GM19463 (cell line): ENCODE data around the gene RPL7A.
A peak's percentile ranks its signal among the peaks of the same experiment; 100 is the strongest.
"Not testable (repeated sequence)": the region's sequence is repeated elsewhere in the genome, so short reads cannot be mapped to it uniquely, and the experiment has no call there.

Experiments used
- ATAC-seq: cut with Tn5 transposase; IDR thresholded peaks from one replicate; pipeline ENCODE4 v1.9.1; 2021; ENCODE audit warnings: mild to moderate bottlenecking, moderate library complexity; ENCODE audit not compliant: unreplicated experiment

RPL7A gene

GRCh38 chr9:133366435-133366834 is 18.4 kb downstream of the RPL7A start:
- ATAC-seq, result no peak

DNA sequence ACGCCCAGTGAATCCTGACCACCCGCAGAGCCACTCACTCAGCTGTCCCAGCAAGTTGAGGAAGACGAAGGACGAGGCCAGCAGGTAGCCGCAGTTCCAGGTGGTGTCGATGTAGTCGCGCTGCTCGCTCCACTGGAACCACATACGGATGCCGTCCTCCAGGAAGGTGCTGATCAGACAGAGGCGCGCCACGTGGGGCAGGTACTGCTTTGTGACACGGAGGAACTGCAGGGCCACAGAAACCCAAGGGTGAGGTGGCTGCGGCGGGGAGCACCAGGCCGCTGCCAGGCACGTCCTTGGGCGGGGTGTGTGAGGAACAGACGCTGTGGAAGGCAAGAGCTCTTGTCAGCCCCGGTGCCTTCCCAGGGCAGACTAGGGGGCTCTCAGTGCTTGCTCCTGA is 19.2 kb downstream of the RPL7A start:
- ATAC-seq, result no peak

DNA sequence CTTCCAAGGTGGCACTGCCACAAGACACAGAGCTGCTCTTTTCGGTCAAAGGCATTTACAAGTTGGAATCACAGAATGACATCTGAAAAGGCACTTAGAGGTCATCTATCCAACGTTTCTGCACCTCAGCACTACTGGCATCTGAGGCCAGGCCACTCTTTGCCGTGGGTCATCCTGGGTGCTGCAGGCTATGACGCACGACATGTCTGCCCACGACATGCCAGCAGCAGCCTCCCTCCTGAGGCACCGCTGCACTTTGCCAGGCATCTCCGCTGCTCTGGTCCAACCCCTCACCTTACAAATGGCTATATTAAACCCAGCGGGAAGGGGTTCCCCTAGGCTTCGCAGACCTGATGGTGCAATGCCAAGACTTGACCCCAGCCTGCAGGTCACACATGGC is 19.8 kb downstream of the RPL7A start:
- no peak for ATAC-seq

GRCh38 chr9:133368249-133368881 is 20.3 kb downstream of the RPL7A start:
- ATAC-seq, result no peak

- ATAC-seq, result no peak
Observed at GRCh38 chr9:133369422-133369821, 21.4 kb downstream of the RPL7A start.

GRCh38 chr9:133369933-133370332 is 21.9 kb downstream of the RPL7A start:
- ATAC-seq, result no peak

GRCh38 chr9:133370685-133371084 is 22.7 kb downstream of the RPL7A start:
- ATAC-seq, result no peak

DNA sequence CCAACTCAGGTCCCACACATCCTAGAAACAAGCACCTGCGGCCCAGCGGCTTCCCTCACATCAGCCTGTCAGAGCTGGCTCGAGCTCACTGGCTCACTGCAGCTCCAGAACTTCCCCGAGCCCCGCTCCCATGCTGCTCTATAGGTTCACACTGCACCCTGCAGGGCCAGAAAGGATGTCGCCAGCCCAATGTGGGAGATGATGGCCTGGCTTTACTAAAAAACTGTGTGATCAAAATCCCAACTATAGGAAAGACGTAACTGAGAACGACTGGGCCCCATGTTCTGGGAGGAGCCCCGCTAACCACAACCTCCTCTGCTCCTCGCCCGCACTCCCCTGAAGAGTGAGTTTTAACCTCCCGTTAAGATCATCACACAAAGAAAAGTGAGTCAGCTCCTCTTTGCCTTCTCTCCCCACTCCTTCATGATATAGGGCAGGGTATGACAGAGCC is 23.3 kb downstream of the RPL7A start:
- ATAC-seq, result no peak

- no peak for ATAC-seq
Observed at GRCh38 chr9:133372144-133372543, 24.1 kb downstream of the RPL7A start.

DNA sequence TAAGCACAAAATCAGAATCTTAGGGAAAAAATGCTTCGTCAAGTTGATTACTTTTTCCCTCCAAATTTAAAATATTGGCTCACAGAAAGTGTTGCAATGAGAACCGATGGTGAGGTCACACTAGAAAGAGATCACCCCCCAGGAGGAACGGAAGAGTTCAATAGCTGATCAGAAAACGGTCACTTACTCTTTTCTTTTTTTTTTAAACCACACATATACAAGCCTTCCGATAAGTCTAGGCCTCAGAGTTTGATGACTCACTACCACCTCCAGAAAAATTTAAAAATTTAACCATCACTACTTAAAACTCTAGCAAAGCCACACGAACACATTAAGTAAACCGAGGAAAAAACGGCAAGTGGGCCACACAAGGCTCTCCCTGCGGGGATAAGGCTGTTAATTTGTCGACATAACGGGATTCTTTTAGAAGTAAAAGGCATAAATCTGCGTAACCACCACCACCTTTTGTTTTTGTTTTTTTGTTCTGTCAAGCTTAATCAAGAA is 26.6 kb downstream of the RPL7A start:
- ATAC-seq, result no peak

- peak; percentile 7 for ATAC-seq
Observed at GRCh38 chr9:133375116-133375723, 27.2 kb downstream of the RPL7A start.

GRCh38 chr9:133375724-133376654 is 28.0 kb downstream of the RPL7A start, which contains the start of the genes STKLD1 and SURF4:
Gene STKLD1 (plus strand): TSS chr9:133376366. CDS start chr9:133376474, 108 bp downstream.
Gene SURF4 (minus strand): TSS chr9:133376060. CDS start chr9:133375969, 91 bp downstream.
- peak; percentile 92 for ATAC-seq

- not testable (repeated sequence) for ATAC-seq
Observed at GRCh38 chr9:133377280-133377679, 29.3 kb downstream of the RPL7A start.

DNA sequence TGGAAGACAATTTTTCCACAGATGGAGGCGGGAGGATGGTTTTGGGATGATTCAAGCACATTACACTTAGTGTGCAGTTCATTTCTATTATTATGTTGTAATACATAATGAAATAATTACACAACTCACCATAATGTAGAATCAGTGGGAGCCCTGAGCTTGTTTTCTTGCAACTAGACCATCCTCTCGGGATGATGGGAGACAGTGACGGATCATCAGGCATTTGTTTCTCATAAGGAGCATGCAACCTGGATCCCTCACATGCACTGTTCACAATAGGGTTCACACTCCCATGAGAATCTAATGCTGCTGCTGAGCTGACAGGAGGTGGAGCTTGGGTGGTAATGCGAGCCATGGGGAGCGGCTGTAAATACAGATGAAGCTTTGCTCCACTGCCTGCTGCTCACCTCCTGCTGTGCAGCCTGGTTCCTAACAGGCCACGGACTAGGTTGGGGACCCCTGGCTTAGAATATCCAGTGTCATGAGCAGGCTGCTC is 29.8 kb downstream of the RPL7A start:
- no peak for ATAC-seq

GRCh38 chr9:133378408-133378962 is 30.5 kb downstream of the RPL7A start:
- ATAC-seq, result no peak

GRCh38 chr9:133379153-133380086 is 31.4 kb downstream of the RPL7A start:
- no peak for ATAC-seq

GRCh38 chr9:133380734-133381133 is 32.7 kb downstream of the RPL7A start:
- ATAC-seq, result no peak

- ATAC-seq, result no peak
Observed at GRCh38 chr9:133382507-133383141, 34.6 kb downstream of the RPL7A start.

DNA sequence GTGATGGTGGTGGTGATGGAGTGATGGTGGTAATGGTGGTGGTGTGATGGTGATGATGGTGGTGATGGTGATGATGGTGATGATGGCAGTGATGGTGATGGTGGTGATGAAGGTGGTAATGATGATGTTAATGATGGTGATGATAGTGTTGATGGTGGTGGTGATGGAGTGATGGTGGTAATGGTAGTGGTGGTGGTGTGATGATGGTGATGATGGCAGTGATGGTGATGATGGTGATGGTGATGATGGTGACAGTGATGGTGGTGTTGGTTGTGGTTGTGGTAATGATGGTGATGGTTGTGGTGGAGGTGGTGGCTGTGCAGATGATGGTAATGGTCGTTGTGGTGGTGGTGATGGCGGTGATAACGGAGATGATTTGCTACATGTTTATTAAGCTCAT is 35.4 kb downstream of the RPL7A start:
- ATAC-seq, result no peak
